GF-D8 (cell line): Measurements from ENCODE around the gene CHTOP.
"Not testable (repeated sequence)": the region's sequence is repeated elsewhere in the genome, so short reads cannot be mapped to it uniquely, and the experiment has no call there.

Source experiments
- DNase-seq: peaks from one replicate; lab custom pipeline; 2025; lab: John Stamatoyannopoulos, UW

Gene CHTOP

DNA sequence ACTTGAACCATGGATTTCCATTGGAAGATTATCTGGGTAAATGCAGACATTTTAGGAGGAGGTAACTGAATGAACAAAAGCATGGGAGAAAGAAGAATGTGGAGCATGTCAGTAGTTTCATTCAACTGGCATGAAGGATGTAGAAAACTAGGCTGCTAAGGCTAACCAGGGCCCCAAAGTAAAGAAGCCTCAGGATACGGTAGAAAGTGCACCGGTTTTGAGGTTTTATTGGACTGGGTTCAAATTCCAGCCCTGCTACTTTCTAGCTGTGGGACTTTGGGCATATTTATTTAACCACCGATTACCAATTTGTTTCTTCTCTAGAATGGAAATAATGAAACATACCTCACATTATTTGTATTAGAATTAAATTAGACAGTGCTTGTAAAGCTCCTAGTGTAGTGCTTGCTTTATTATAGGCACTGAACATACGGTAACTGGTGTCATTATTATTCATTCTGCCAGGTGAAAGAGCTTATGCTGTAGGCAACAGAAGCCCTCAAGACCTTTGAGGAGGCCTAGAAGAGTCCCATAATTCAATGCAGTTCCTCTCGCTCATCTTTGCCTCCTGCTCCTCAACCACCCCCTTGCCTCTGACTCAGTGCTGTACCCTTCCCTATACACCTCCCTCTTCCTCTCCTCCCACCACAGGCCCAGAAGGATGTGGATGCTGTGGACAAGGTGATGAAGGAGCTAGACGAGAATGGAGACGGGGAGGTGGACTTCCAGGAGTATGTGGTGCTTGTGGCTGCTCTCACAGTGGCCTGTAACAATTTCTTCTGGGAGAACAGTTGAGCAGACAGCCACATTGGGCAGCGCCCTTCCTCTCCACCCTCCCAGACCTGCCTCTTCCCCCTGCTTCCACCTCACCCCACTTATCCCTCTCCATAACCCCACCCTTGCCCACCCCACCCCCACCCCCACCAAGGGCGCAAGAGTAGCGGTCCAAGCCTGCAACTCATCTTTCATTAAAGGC, 2.5 kb upstream of the CHTOP start:
- DNase-seq = no peak

DNA sequence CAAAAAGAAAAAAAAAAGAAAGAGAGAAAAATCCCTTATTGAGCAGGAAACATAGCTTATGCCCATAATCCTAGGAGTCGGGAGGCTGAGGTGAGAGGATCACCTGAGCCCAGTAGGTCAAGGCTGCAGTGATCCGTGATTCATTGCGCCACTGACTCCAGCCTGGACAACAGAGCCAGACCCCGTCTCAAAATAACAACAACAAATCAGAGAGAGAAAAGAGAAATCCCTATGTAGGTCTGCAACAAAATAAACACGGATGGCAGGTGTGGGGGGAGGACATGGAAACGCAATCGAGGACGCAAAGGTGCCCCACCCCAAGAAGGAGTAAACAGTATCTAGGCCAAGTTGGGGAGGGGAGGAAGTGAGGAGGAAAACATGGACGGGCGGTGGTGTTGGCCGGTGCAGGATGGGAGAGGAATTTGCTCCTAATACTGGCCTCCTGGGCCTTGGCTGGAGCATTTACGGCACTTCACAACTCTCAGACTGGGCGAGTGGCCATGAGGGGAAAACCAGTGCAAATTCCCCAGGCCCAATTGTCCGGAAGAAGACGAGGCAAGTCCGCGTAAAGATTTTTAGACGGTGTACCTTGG, 609 bp upstream of the CHTOP start:
- DNase-seq = no peak

GRCh38 chr1:153635872-153636271, 2.0 kb downstream of the CHTOP start:
- DNase-seq = no peak

GRCh38 chr1:153636312-153636711, 2.4 kb downstream of the CHTOP start:
- DNase-seq = no peak

DNA sequence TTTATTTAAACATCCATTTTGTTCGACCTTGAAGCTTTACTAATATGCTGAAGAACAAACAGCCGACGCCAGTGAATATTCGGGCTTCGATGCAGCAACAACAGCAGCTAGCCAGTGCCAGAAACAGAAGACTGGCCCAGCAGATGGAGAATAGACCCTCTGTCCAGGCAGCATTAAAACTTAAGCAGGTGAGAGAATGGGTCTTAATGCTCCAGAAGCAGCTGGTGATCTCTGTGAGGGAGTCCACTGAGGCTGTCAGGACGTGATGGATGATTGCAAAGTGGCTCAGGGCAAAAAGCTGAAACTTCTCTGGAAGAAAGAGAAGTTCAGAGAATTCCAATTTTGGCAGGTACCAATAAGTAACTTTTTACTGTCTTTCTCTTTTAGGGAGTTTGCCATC, 4.4 kb downstream of the CHTOP start:
- no peak for DNase-seq

DNA sequence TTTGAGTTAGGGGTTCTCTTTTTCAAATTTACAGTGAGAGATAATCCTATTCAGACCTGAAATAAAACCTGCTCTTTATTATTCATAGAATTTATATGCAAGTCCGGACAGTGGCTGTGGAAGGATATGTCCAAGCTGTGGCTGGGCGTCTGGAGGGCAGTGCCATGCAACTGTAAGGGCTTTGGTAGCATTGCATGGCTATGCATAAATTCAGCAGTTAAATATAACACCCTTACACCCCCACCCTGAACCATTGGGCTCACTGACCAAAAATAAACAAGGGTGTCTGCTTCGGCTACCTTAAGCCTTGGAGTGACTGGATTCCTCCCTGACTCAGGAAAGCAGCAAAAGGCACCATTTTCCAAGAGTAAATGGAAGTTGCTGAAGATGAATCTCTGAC, 5.4 kb downstream of the CHTOP start:
- DNase-seq = no peak

DNA sequence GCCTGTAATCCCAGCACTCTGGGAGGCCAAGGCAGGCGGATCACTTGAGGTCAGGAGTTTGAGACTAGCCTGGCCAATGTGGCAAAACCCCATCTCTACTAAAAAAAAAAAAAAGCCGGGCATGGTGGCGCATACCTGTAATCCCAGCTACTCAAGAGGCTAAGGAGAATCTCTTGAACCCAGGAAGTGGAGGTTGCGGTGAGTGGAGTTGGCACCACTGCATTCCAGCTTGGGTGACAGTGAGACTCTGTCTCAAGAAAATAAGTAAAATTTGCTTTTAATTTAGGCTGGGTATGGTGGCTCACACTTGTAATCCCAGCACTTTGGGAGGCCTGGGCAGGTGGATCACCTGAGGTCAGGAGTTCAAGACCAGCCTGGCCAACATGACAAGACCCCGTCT, 6.3 kb downstream of the CHTOP start:
- DNase-seq = not testable (repeated sequence)

DNA sequence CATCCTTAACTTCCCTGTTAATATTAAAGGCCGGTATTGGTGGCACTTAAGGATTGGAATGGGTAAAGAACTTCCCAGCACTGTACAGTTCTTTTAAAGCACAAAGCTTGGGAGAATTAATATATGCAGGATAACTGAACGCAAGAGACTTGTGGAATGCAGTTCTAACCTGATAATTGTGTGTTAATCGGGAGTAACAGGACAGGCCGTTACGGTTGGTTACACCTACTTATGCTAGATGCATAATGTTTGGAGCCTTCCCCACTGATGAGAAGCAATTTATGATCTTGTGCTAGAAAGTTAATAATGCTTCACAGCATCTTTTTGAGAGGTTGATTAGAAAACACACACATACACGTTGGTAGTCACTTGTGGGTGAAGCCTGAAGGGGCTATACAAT, 7.0 kb downstream of the CHTOP start:
- no peak for DNase-seq

- no peak for DNase-seq
Measured at GRCh38 chr1:153642161-153642560, 8.3 kb downstream of the CHTOP start.

GRCh38 chr1:153643100-153643499, 9.2 kb downstream of the CHTOP start:
- DNase-seq = no peak

- DNase-seq = no peak
Measured at GRCh38 chr1:153643816-153644215, 9.9 kb downstream of the CHTOP start.

GRCh38 chr1:153646672-153647345, 12.9 kb downstream of the CHTOP start:
- DNase-seq = no peak

DNA sequence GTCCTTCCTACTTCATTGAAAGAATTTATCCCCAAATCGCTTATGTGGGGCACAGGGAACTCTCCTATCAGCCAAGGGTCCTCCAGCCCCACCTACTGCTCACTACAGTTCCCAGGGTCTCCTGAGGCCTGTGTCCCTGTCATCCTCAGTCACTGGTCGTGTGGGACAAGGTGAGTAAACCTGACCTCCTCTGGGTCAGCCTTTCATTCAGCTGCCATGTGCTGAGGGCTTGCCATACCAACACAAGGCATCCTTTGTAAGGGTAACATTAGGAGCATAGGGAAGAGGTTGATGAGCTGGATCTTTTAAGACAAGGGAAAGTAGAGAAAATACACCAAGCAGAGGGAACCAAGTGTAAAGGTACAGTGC, 13.5 kb downstream of the CHTOP start:
- no peak for DNase-seq

GRCh38 chr1:153648000-153648643, 14.3 kb downstream of the CHTOP start:
- no peak for DNase-seq

DNA sequence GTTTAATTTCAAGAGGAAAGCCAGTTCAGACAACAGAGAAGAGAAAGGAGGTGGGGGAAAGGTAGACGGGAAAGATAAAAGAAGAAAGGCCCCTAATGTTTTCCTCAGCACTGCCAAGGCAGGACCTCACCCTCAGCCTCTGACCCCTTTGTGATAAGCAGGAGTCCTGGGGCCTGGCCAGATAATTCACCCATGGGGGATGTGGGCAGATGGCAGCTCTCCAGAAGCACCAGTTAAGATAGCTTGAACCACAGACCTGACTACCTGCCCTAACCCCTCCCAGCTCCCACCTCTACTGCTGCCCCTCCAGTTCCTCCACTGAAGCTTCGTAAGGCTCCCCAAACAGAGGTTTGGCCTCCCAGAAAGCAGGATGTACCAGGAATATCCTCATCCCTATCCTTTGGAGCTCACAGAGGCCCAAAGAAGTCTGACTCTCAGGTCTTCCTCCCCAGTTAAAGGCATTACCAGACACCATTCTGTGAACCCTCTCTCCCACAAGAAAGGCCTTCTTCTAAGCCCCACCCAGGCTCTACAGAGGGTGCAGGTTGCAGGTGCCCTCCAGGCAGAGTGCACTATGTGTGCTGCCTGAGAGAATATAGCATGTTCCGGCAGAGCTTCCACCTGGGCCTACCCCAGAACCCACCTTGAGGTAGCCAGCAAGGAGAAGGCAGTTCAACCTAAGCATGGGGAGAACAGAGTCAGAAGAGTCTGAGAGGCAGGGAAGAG, 15.4 kb downstream of the CHTOP start:
- DNase-seq = no peak

DNA sequence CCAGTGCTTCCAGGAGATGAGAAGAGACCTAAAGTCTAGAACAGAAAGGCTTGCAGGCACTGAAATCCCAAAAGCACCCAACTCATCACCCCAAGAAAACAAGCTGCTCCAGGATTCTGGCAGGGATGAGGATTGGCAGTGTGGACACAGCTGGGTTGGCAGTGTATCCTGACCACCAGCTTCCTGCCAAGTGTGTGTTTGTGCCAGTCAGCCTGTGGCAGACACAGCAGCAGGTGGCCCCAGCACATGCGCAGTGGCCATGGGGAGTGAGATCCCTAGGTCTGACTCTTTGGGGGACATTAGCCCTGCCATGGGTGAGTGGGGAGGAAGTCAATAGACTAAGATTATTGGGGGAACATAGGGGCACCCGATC, 16.0 kb downstream of the CHTOP start:
- DNase-seq = no peak

- DNase-seq = no peak
Measured at GRCh38 chr1:153651771-153652170, 17.9 kb downstream of the CHTOP start.

DNA sequence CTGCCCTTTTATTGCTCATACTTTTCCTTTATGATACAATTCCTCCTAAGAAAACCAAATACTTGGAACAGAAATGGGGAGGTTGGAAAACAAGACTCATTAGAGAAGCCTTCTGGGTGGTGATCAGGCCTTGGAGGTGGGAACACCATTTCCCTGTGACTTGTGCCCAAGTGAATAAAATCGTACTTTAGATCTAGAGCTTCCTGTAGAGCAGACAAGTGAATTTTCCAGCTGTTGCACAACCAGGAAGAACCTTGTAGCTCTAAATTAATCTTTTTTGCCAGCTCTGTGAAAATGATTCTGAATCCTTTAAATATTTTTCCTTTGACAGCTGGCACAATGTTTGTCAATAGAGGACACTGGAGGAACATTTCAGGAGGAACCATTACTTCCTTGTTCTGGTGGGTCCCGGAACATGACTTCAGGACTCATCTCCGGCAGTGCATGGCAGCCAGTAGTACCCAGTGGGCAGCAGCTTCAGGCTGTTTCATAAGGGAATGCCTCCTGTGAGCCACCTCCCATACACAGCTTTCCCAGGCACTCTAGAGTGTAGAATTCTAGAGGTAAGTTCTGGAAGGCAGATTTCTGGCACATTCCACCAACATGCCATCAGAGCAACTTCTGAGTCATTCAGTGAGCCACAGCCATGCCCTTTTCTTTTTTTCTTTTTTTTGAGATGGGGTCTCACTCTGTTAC, 19.1 kb downstream of the CHTOP start:
- no peak for DNase-seq

- no peak for DNase-seq
Measured at GRCh38 chr1:153655333-153655732, 21.5 kb downstream of the CHTOP start.

DNA sequence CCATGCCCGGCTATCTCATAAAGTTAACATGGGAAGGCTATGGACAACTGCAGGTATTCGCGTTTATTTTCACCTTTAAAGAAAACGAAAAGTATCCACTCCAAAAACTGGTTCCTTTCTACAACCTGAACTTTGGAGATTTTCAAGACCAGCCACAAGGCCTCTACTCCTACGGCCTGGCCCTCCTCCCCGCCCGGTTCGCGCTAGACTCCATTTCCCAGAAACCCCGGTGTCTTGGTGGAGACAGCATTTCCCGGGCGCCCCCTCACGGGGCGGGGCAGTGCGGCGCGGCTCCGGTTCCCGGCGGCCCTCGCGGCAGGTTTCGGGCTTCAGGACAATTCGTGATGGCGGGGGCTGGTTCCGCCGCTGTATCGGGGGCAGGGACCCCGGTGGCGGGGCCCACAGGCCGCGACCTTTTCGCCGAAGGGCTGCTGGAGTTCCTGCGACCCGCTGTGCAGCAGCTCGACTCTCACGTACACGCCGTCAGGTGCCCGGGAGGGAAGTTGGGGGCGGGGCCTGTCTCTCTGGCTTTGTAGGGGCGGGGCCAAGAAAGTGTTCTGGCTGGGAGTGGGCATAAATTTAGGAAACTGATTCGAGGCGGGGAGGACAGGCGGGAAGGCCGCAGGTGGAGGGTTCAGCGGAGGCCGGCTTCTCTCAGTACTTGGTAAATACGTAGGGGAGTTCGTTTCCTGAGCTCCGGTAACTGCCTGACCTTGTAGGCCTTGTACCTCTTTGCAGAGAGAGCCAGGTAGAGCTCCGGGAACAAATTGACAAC, 24.7 kb downstream of the CHTOP start, which contains the start of gene SNAPIN:
Gene SNAPIN (plus strand): TSS at position 304 of the 775 bp plus-strand sequence. CDS start 41 bp downstream, at position 345.
- peak; percentile 62 for DNase-seq
